ENCODE results near the gene THEMIS. TPM values are rescaled to one million over a fixed set of nuclear protein-coding genes. Genes with fewer than 3 reads are reported as not detected.

Gene THEMIS
- total and polyA plus RNA-seq, 10 of the 15 experiments (the other 5 are each of a cell fraction or from before 2014, with no cell fraction given) = 0.06 to 1.5 (median 0.08) TPM; not detected in 6

GRCh38 chr6:127941228-127941627 lies 40.4 kb upstream of the THEMIS start:
- in situ Hi-C loops (cut with MboI) = no loop called here
- RAD21 ChIA-PET (ENCODE audit: unreplicated experiment) = no interaction called here
- POLR2A ChIA-PET = interaction anchor here (1.4 kb wide), 1 partner anchor 9 kb away, joined by 4 read pairs; no protein-coding TSS in a partner anchor
- no peak for TF ChIP-seq SRF (IDR thresholded peaks at IDR 0.05; ENCODE audit: low read depth in 2 of 2, low read length in 2 of 2)
- no peak for TF ChIP-seq IRF3 (IDR thresholded peaks at IDR 0.05)
- no peak for TF ChIP-seq MEF2A (IDR thresholded peaks at IDR 0.05; ENCODE audit: insufficient read depth, low read depth, low read length)
- TF ChIP-seq CEBPZ (IDR thresholded peaks at IDR 0.05; ENCODE audit: low read depth, low read length) = no peak
- TF ChIP-seq NFIC (IDR thresholded peaks at IDR 0.05; ENCODE audit: low read depth, low read length) = no peak
- no peak for TF ChIP-seq BCLAF1 (IDR thresholded peaks at IDR 0.05)
- TF ChIP-seq POLR2A (IDR thresholded peaks at IDR 0.05; ENCODE audit: low read depth, low read length) = no peak
- no peak for TF ChIP-seq PRDM15 (CRISPR knock-in tag; IDR thresholded peaks at IDR 0.05)
- TF ChIP-seq NKRF (conservative IDR thresholded peaks at IDR 0.05) = no peak
- no peak for TF ChIP-seq ZNF384 (IDR thresholded peaks at IDR 0.05; ENCODE audit: borderline replicate concordance, low read depth, low read length)
- TF ChIP-seq NRF1 (conservative IDR thresholded peaks at IDR 0.05; ENCODE audit: low read depth, low read length) = no peak

More at GRCh38 chr6:127941228-127941627, 40.4 kb upstream of the THEMIS start:
- H3K27ac ChIP-seq (ENCODE audit: control insufficient read depth, insufficient read depth) = no peak overlapping the region
- no TSS peak for BruUV-seq (replicated peaks)
- no peak overlapping the region for H3K4me3 ChIP-seq
- SMC1A ChIA-PET (ENCODE audit: uncharacterized antibody, unreplicated experiment) = interaction anchor here (1.0 kb wide), 1 partner anchor 19 kb away, joined by 4 read pairs; no protein-coding TSS in a partner anchor
- ATAC-seq (no peak), DNase-seq (ENCODE audit: low read depth, low spot score) (no peak), FAIRE-seq (no peak)
- H3K9ac ChIP-seq (ENCODE audit: control insufficient read depth, insufficient read depth, low read length) = no peak overlapping the region
- no peaks in the 10 kb centered on the region for H3K9me3 ChIP-seq (replicated peaks; ENCODE audit: control insufficient read depth, insufficient read depth, low read length)
- no peaks in the 10 kb centered on the region for H3K36me3 ChIP-seq (ENCODE audit: control insufficient read depth in 2 of 2, insufficient read depth in 2 of 2, low read length in 1 of 2)
- no peaks in the 10 kb centered on the region for H3K79me2 ChIP-seq (ENCODE audit: control insufficient read depth, insufficient read depth, low read length)
- no peaks in the 10 kb centered on the region for H4K20me1 ChIP-seq (ENCODE audit: control insufficient read depth, insufficient read depth)
- H2AFZ ChIP-seq (ENCODE audit: control insufficient read depth, low read depth, low read length) = no peak overlapping the region
- intact Hi-C loops (cut with micrococcal nuclease; ENCODE audit: unreplicated experiment) = no loop called here
- H3K4me1 ChIP-seq (ENCODE audit: control insufficient read depth, insufficient read depth, low read length) = no peaks in the 10 kb centered on the region
- 0% methylated on average over 5 of the region's 5 CpGs for WGBS (ENCODE audit: insufficient coverage, insufficient replicate concordance, low lambda C conversion rate, missing lambda C conversion rate)
- CTCF ChIA-PET = no interaction called here
- H3K27me3 ChIP-seq (replicated peaks in 1 of 2; ENCODE audit: control insufficient read depth in 2 of 2, insufficient read depth in 2 of 2, low read length in 1 of 2) = no peaks in the 10 kb centered on the region
- no peak overlapping the region for H3K4me2 ChIP-seq (ENCODE audit: control insufficient read depth, insufficient read depth)

All from GM12878 (cell line).